SH-SY5Y (cell line): ENCODE results near the gene INTS11.

ENCODE experiments used
- GATA2 ChIP-seq: IDR thresholded peaks from 2 replicates; pipeline ENCODE4 v1.6.1; 2011; ENCODE audit warnings: mild to moderate bottlenecking, low read depth, low read length
- GATA3 ChIP-seq: IDR thresholded peaks from 2 replicates; pipeline ENCODE4 v1.6.1; 2011; ENCODE audit warnings: low read depth, mild to moderate bottlenecking, low read length, moderate library complexity

The INTS11 gene

DNA sequence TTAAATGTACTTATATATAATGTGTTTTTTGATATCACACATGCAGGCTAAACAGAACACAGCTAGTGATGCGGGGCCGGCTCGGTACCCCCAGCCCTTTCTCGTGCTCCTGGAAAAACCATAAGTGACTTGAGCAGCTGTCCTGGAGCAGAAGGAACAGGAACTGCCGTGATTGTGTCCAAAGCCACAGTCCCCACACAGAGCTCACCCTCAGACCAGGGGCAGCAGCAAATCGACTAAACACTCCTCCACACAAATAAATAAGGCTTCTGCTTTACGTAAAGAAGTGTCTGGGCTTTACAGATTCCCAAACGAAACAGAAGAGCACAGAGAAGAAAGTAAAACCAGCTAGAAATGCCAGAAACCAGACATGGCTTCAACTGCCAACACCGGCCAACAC, 60.4 kb downstream of the INTS11 start:
- TF ChIP-seq GATA3 (no peak), GATA2 (no peak)

- no peak for TF ChIP-seq GATA3
- no peak for TF ChIP-seq GATA2
These were observed 61.7 kb downstream of the INTS11 start for GRCh38 chr1:1262758-1263157.

DNA sequence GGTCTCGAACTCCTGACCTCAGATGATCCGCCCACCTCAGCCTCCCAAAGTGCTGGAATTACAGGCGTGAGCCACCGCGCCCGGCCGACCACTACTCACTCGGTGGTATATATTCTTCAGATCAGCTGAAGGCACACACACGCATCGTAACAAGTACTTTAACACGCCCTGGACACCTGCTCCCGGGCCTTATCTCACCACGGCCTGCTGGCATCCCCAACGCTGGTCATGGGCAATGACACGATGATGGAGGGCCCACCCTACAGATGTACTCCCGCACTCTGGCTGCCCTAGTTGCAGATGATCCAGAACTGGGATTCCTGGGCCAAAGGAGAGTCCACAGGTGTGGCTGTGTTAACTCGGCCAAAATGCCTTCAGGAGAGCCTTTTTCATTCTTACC, 62.4 kb downstream of the INTS11 start:
- TF ChIP-seq GATA3, result no peak
- TF ChIP-seq GATA2, result no peak
